ENCODE data around the gene FUZ.

The FUZ gene

GRCh38 chr19:49786376-49786820 lies 26.7 kb downstream of the FUZ start:
- no peak for DNase-seq (ENCODE audit: low read depth in 2 of 3, low spot score in 1 of 3)

GRCh38 chr19:49782515-49782914 lies 30.6 kb downstream of the FUZ start:
- no peak for DNase-seq (ENCODE audit: low read depth in 2 of 3, low spot score in 1 of 3)

GRCh38 chr19:49781394-49781793 lies 31.7 kb downstream of the FUZ start:
- DNase-seq (ENCODE audit: low read depth in 2 of 3, low spot score in 1 of 3): no peak

- no peak for DNase-seq (ENCODE audit: low read depth in 2 of 3, low spot score in 1 of 3)
Measured at GRCh38 chr19:49780861-49781260, 32.2 kb downstream of the FUZ start.

GRCh38 chr19:49779731-49780555 lies 33.1 kb downstream of the FUZ start:
- DNase-seq (ENCODE audit: low read depth in 2 of 3, low spot score in 1 of 3): no peak

GRCh38 chr19:49776371-49776764 lies 36.7 kb downstream of the FUZ start:
- no peak for DNase-seq (ENCODE audit: low read depth in 2 of 3, low spot score in 1 of 3)

- no peak for DNase-seq (ENCODE audit: low read depth in 2 of 3, low spot score in 1 of 3)
Measured at GRCh38 chr19:49775742-49776370, 37.2 kb downstream of the FUZ start.

- no peak for DNase-seq (ENCODE audit: low read depth in 2 of 3, low spot score in 1 of 3)
Measured at GRCh38 chr19:49774969-49775368, 38.1 kb downstream of the FUZ start.

GRCh38 chr19:49773663-49774350 lies 39.3 kb downstream of the FUZ start:
- no peak for DNase-seq (ENCODE audit: low read depth in 2 of 3, low spot score in 1 of 3)

- DNase-seq (ENCODE audit: low read depth in 2 of 3, low spot score in 1 of 3): no peak
Measured at GRCh38 chr19:49772850-49773432, 40.2 kb downstream of the FUZ start.

GRCh38 chr19:49771674-49772139 lies 41.4 kb downstream of the FUZ start:
- DNase-seq (ENCODE audit: low read depth in 2 of 3, low spot score in 1 of 3): no peak

GRCh38 chr19:49770529-49770928 lies 42.6 kb downstream of the FUZ start:
- DNase-seq (ENCODE audit: low read depth in 2 of 3, low spot score in 1 of 3): no peak

GRCh38 chr19:49767967-49768581 lies 45.0 kb downstream of the FUZ start:
- no peak for DNase-seq (ENCODE audit: low read depth in 2 of 3, low spot score in 1 of 3)

- DNase-seq (ENCODE audit: low read depth in 2 of 3, low spot score in 1 of 3): no peak
Measured at GRCh38 chr19:49767381-49767780, 45.7 kb downstream of the FUZ start.

GRCh38 chr19:49766930-49767299 lies 46.2 kb downstream of the FUZ start, which contains the start of gene AP2A1:
Gene AP2A1 (plus strand): TSS chr19:49767001. CDS start chr19:49767134, 133 bp downstream.
- DNase-seq (ENCODE audit: low read depth in 2 of 3, low spot score in 1 of 3): no peak

- peak; percentile 98 to 100 (median 99) for DNase-seq (ENCODE audit: low read depth in 2 of 3, low spot score in 1 of 3)
Measured at GRCh38 chr19:49766007-49766929, 46.8 kb downstream of the FUZ start.

- no peak for DNase-seq (ENCODE audit: low read depth in 2 of 3, low spot score in 1 of 3)
Measured at GRCh38 chr19:49764341-49764740, 48.8 kb downstream of the FUZ start.

GRCh38 chr19:49763230-49763629 lies 49.9 kb downstream of the FUZ start, which contains the start of gene TSKS:
Gene TSKS (minus strand): TSS chr19:49763306. CDS start chr19:49763247, 59 bp downstream.
- no peak for DNase-seq (ENCODE audit: low read depth in 2 of 3, low spot score in 1 of 3)

GRCh38 chr19:49761625-49762311 lies 51.3 kb downstream of the FUZ start:
- DNase-seq (ENCODE audit: low read depth in 2 of 3, low spot score in 1 of 3): no peak
